Neural cell (in vitro differentiated cells): ENCODE measurements around the gene CCDC174. TPM values are rescaled to one million over a fixed set of nuclear protein-coding genes. Genes with fewer than 3 reads are reported as not detected.

ENCODE experiments used
- H2AFZ ChIP-seq: fragments of 200-600, 300-800 bp; sonication (generic), shearing (Covaris generic); 2 replicates; pipeline ENCODE4 v1.6.0; 2014; ENCODE audit warnings: low read depth, mild to moderate bottlenecking, antibody characterized with exemption, low read length, moderate library complexity
- H3F3A ChIP-seq: fragments of 200-600 bp; shearing (Covaris generic); 2 replicates; pipeline ENCODE4 v1.6.1; 2016; ENCODE audit warnings: mild to moderate bottlenecking, moderate library complexity, mixed read lengths, antibody characterized with exemption, low read length; ENCODE audit not compliant: insufficient read depth, poor library complexity, severe bottlenecking
- H3K27ac ChIP-seq: fragments of 200-600, 300-800 bp; sonication (generic), shearing (Covaris generic); 2 replicates; pipeline ENCODE4 v1.5.1; 2014; ENCODE audit warnings: mild to moderate bottlenecking, low read length, moderate library complexity
- H3K27me3 ChIP-seq: fragments of 300-800, 200-600 bp; sonication (generic), shearing (Covaris generic); 2 replicates; pipeline ENCODE4 v1.6.0; 2014; ENCODE audit warnings: mild to moderate bottlenecking, low read depth, low read length, moderate library complexity; ENCODE audit not compliant: insufficient read depth
- H3K36me3 ChIP-seq: fragments of 300-800, 200-600 bp; sonication (generic), shearing (Covaris generic); 2 replicates; pipeline ENCODE4 v1.5.1; 2014; ENCODE audit warnings: mild to moderate bottlenecking, antibody characterized with exemption, low read length, moderate library complexity; ENCODE audit not compliant: insufficient read depth
- H3K4me2 ChIP-seq: fragments of 300-800, 200-600 bp; sonication (generic), shearing (Covaris generic); 2 replicates; pipeline ENCODE4 v1.6.0; 2014; ENCODE audit warnings: mild to moderate bottlenecking, low read length
- H3K4me3 ChIP-seq: fragments of 300-800, 200-600 bp; sonication (generic), shearing (Covaris generic); 2 replicates; pipeline ENCODE4 v1.5.1; 2014; ENCODE audit warnings: mild to moderate bottlenecking, low read length, moderate library complexity
- H3K79me2 ChIP-seq: fragments of 200-600 bp; shearing (Covaris generic); replicated peaks from 2 replicates; pipeline ENCODE4 v1.6.0; 2014; ENCODE audit warnings: mild to moderate bottlenecking, low read length, moderate library complexity; ENCODE audit not compliant: insufficient read depth
- H3K9ac ChIP-seq: fragments of 300-800, 200-600 bp; sonication (generic), shearing (Covaris generic); 2 replicates; pipeline ENCODE4 v1.6.1; 2016; ENCODE audit warnings: mild to moderate bottlenecking, low read length, mixed read lengths
- H3K9me2 ChIP-seq: fragments of 200-600 bp; shearing (Covaris generic); 2 replicates; pipeline ENCODE4 v1.6.1; 2016; ENCODE audit warnings: mild to moderate bottlenecking, low read length, mixed read lengths; ENCODE audit not compliant: insufficient read depth
- H3K9me3 ChIP-seq: fragments of 200-600, 300-800 bp; sonication (generic), shearing (Covaris generic); 2 replicates; pipeline ENCODE4 v1.6.1; 2016; ENCODE audit warnings: mild to moderate bottlenecking, mixed run types, low read length, moderate library complexity, mixed read lengths
- H4K20me1 ChIP-seq: fragments of 200-600 bp; shearing (Covaris generic); 2 replicates; pipeline ENCODE4 v1.6.1; 2016; ENCODE audit warnings: mild to moderate bottlenecking, mixed run types; ENCODE audit not compliant: insufficient read depth
- CTCF ChIP-seq: fragments of 450-650 bp; IDR thresholded peaks from 2 replicates; pipeline ENCODE4 v1.5.1; 2014; ENCODE audit warnings: antibody characterized with exemption, mild to moderate bottlenecking, moderate library complexity; ENCODE audit not compliant: poor library complexity, severe bottlenecking
- EP300 ChIP-seq: fragments of 450-650 bp; conservative IDR thresholded peaks from 2 replicates; pipeline ENCODE4 v1.6.1; 2014; ENCODE audit warnings: antibody characterized with exemption, mild to moderate bottlenecking, moderate library complexity; ENCODE audit not compliant: poor library complexity, severe bottlenecking
- EZH2 ChIP-seq: fragments of 200-600, 300-800 bp; shearing (Covaris generic), sonication (generic); IDR thresholded peaks from 2 replicates; pipeline ENCODE4 v1.6.1; 2014; ENCODE audit warnings: antibody characterized with exemption, low read length, borderline replicate concordance, mild to moderate bottlenecking; ENCODE audit not compliant: insufficient read depth, poor library complexity, severe bottlenecking
- MXI1 ChIP-seq: fragments of 450-650 bp; conservative IDR thresholded peaks from 2 replicates; pipeline ENCODE4 v1.6.1; 2014; ENCODE audit warnings: antibody characterized with exemption, mild to moderate bottlenecking; ENCODE audit not compliant: poor library complexity, severe bottlenecking
- POLR2AphosphoS5 ChIP-seq: IDR thresholded peaks from 2 replicates; pipeline ENCODE4 v1.6.1; 2012
- RAD21 ChIP-seq: fragments of 450-650 bp; conservative IDR thresholded peaks from 2 replicates; pipeline ENCODE4 v1.6.1; 2014; ENCODE audit warnings: antibody characterized with exemption, mild to moderate bottlenecking, moderate library complexity
- REST ChIP-seq: IDR thresholded peaks from 2 replicates; pipeline ENCODE4 v1.6.1; 2012; ENCODE audit warnings: borderline replicate concordance
- SMC3 ChIP-seq: fragments of 450-650 bp; conservative IDR thresholded peaks from 2 replicates; pipeline ENCODE4 v1.6.1; 2014; ENCODE audit warnings: antibody characterized with exemption, mild to moderate bottlenecking, moderate library complexity; ENCODE audit not compliant: poor library complexity
- TAF1 ChIP-seq: IDR thresholded peaks from 2 replicates; pipeline ENCODE4 v1.6.1; 2012; ENCODE audit warnings: low read depth
- polyA plus RNA-seq: library from polyadenylated mRNA; depleted of rRNA; stranded (reverse); fragments of >200 nt; gene quantifications from 2 replicates; pipeline ENCODE4 v1.2.3, GENCODE V29; 2014

CCDC174 gene
- polyA plus RNA-seq, 1 donor from 2014 or later = 18.0 TPM

GRCh38 chr3:14703791-14704190 is 52.2 kb downstream of the CCDC174 start:
- H3K79me2 ChIP-seq = no peaks in the 10 kb centered on the region
- H3K9me2 ChIP-seq = no peaks in the 10 kb centered on the region
- no peak for TF ChIP-seq POLR2AphosphoS5
- TF ChIP-seq EZH2 = no peak
- no peak for TF ChIP-seq RAD21
- no peak for TF ChIP-seq MXI1
- no peak for TF ChIP-seq EP300
- no peak for TF ChIP-seq REST
- no peak for TF ChIP-seq TAF1
- TF ChIP-seq SMC3 = no peak
- no peak for TF ChIP-seq CTCF

GRCh38 chr3:14706096-14706495 is 54.5 kb downstream of the CCDC174 start:
- TF ChIP-seq RAD21 = no peak
- TF ChIP-seq REST = no peak
- no peak for TF ChIP-seq CTCF
- TF ChIP-seq MXI1 = no peak
- no peak for TF ChIP-seq EP300
- no peak for TF ChIP-seq TAF1
- TF ChIP-seq EZH2 = no peak
- no peak for TF ChIP-seq POLR2AphosphoS5
- no peak for TF ChIP-seq SMC3
- Histone ChIP-seq H3K4me3 (no peak overlapping the region), H3K79me2 (no peaks in the 10 kb centered on the region), H3K27ac (no peak overlapping the region), H4K20me1 (no peaks in the 10 kb centered on the region), H3K9ac (no peak overlapping the region), H3K9me3 (peaks cover 3% of the 10 kb centered on the region), H3K4me2 (no peak overlapping the region), H3K27me3 (no peaks in the 10 kb centered on the region), H3F3A (no peaks in the 10 kb centered on the region), H3K36me3 (no peaks in the 10 kb centered on the region), H3K9me2 (no peaks in the 10 kb centered on the region), H2AFZ (no peak overlapping the region)

More at GRCh38 chr3:14703791-14704190, 52.2 kb downstream of the CCDC174 start:
- no peaks in the 10 kb centered on the region for H3K27me3 ChIP-seq
- no peaks in the 10 kb centered on the region for H4K20me1 ChIP-seq
- H3K9ac ChIP-seq = no peak overlapping the region
- H2AFZ ChIP-seq = no peak overlapping the region
- no peak overlapping the region for H3K4me3 ChIP-seq
- H3K4me2 ChIP-seq = no peak overlapping the region
- H3K36me3 ChIP-seq = no peaks in the 10 kb centered on the region
- no peak overlapping the region for H3K27ac ChIP-seq
- peaks cover 3% of the 10 kb centered on the region for H3K9me3 ChIP-seq
- no peaks in the 10 kb centered on the region for H3F3A ChIP-seq
